SHP77 treated with DMSO at 0.1 percent for 48 hours (cell line): ENCODE measurements around the gene TTLL11.
"Not testable (repeated sequence)": the region's sequence is repeated elsewhere in the genome, so short reads cannot be mapped to it uniquely, and the experiment has no call there.

ENCODE experiments used
- DNase-seq: peaks from one replicate; lab custom pipeline; 2025; lab: John Stamatoyannopoulos, UW

TTLL11 gene

DNA sequence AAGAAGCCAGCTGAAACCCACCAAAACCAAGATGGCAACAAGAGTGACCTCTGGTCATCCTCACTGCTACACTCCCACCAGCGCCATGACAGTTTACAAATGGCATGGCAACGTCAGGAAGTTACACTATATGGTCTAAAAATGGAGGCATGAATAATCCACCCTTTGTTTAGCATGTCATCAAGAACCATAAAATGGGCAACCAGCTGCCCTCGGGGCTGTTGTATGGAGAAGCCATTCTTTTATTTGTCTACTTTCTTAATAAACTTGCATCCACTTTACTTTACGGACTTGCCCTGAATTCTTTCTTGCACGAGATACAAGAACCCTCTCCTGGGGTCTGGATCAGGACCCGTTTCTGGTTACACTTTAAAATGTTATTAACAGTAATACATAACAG lies 92.6 kb downstream of the TTLL11 start:
- DNase-seq = not testable (repeated sequence)

DNA sequence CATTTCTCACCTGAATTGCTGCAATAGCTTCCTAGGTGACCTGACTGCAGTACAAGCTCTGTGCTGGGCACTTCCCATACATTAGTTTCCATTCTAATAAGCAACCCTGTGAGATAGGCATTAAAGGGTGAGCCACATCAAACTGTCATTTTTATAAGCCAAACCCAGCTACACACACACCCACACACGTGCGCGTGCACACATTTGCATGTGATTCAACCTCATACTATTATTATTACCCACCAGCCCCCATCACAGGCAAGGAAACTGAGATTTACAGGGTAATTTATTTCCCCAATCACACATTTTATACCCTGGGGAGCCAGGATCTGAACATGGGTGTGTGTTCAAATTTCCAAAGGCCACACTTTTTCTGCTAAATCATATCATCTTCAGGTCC lies 93.6 kb downstream of the TTLL11 start:
- DNase-seq = no peak

DNA sequence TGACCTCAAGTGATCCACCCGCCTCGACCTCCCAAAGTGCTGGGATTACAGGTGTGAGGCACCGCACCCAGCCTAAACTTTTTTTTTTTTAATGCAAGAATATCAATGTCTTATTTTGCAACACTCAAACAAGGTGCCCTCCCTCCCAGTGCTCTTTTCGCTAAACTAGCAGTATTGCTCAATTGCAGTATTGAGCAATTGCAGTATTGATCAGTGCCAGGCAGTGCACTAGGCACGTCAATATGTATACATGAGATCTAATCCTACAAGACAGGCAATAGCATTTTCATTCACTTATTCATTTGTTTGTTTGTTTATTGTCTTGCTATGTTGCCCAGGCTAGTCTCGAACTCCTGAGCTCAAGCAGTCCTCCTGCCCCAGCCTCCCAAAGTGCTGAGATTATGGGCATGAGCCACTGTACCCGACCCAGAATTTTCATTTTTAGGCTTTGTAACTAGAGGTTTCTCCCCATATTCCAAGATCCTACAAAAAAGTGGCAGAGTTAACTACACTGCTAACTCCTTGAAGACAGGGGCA lies 94.5 kb downstream of the TTLL11 start:
- no peak for DNase-seq

DNA sequence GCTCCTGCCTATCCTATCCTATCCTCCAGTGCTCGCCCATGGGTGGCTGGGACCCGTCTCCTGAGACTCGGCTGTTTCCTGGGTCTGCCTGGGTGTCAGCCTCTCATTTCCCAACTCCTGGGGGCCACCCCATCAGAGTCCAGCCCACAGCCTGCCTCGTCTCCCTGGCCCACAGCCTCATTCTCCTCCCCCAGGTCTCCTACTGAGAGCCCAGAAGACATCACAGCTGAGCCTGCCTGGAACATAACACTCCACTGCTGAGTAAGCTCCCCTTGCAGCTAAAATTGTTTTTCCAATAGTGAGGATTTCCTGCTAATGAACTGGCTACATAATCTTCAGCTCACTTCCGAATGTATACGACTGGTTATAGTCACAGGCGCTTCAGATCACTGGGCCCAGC lies 95.3 kb downstream of the TTLL11 start:
- DNase-seq = no peak

DNA sequence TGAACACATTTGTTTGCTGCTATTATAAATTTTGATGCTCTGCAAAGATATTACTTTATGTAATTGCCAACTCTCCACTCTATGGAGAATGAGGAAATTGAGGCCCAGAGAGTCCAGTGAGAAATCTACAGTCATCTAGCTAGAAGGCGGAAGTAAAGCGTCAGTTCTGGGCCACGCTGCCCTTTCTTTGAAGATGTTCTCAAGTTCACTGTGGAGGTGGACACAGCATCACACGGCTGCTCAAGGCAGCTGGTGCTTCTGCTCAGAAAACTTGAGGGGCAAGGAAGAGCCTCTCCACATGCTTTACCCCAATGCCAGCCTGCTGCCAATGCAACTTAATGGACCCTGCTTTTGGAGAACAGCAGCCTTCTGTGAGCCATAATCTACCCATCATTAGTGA lies 96.3 kb downstream of the TTLL11 start:
- DNase-seq = no peak

DNA sequence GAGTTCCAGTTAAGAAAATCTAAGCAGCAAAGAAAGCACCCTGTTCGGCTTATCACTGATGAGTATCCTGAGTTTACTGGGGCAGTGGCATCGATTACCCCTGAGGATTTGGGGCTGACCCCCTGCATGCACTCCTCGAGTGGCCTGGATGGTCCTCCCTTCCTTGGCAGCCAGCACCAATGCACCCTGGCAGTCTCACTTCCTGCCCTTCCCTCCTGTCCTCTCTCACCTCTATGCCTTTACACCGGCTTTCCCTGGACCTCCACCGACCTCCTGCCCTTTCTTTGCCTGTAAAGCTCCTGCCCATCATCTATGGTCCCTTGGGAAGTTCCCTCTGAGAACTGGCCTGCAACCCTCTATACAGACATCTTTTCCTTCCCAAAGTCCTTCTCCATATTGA lies 97.1 kb downstream of the TTLL11 start:
- DNase-seq = no peak

DNA sequence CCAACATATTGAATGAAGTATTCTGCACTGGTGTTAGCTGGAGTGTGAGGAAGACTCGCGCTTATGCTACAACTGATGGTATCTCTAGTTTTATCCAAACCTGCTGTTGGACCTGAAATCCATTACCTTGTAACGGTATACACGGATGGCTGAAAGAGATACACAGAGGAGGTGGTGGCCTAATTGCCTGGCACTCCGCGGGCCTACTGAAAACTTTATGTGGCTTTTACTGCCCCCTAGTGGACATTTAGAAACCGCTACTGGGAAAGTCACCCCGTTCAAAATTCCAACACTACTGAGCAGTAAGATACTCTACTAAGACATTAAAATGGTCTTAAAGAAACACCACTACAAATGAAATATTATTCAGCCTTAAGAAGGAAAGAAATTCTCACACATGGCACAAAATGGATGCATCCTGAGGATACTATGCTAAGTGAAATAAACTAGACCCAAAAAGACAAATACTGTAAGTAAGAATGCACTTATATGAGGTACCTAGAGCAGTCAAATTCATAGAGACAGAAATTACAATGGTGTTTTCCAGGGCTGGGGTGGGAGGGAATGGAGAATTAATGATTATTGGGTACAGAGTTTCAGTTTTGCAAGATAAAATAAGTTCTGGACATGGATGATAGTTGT lies 100.4 kb downstream of the TTLL11 start:
- peak; percentile 47 for DNase-seq

DNA sequence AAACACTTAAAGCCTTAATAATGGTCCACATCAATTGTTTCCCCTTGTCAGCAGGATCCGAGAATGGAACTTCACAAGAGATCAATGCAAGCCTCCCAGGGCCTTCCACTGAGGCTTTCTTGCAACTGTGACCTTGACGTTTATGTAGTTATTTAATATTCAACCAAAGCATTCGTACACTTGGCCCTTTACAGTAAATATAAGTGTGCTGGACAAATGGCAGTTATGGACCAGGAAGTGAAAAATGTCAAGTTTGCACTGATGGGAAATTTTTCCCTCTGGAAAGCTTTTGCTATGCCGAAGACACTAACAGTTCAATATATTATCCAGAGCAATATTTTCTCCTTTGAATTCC lies 101.8 kb downstream of the TTLL11 start:
- DNase-seq = no peak

DNA sequence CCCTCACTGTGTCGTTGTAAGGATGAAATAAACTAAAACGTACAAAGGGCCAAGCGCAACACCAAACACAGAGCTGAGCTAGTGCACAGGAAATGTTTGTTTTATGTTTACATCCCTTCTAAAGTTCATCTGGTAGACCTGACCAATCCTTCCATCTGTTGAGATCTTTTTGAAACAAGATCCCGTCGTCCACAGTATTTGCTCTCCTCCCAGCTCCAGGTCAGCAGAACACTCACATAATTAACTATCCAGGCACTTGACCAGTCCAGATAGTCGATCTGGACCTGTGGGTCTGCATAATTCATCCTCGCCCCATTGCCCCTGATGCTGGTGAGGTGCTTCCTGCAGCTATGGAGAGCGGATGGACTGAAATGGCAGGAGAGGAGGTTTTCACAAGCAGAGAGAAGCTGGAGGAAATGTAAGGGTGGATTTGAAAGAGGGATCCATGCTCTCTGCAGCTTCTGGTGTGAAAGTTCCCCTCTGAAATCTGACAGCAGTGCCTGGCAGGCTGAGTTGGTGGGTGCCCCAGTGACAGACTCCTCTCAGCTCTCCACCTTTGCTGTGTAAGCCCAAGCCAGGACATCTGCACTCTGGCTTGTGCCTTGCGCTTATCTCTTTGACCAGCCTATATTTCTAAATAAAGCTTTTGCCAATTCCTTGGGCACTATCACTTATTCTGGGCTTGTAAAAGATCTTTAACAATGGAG lies 102.4 kb downstream of the TTLL11 start:
- no peak for DNase-seq

DNA sequence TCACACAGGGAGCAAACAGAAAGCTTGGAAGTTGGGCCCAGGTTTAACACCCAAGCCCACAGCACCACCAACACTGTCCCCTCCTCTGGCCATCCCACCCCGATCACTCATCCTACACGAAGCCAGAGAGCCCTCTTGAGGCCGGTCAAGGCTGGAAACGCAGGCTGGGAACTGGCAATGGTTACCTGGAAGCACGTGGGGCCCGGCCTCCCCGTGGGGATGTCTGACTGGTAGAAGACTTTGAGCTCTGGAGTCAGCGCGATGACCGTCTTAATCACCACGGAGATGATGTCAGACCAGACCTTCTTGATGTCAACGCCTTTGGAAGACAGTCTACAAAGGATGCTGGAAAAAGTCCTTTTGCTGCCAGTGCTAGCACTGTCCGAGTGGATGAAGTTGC lies 104.1 kb downstream of the TTLL11 start:
- DNase-seq = no peak

DNA sequence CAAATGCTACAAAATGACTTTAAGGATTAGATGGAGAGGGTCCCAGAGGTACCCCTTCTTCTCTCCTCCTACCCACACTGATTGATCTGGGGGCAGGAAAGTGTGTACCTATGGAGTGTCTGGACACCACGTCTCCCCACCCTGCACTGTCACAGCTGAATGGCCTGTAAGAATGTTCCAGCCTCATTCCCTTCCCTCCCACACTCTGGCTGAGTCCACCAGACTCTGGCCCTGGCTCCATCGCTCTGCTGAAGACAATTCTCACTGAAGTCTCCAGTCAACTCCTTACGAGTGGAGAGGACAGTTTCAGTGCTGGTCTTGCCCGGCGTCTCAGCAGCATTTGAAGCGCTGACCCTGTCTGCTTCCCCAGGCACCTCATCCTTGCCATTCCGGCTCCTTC lies 105.8 kb downstream of the TTLL11 start:
- DNase-seq = no peak

DNA sequence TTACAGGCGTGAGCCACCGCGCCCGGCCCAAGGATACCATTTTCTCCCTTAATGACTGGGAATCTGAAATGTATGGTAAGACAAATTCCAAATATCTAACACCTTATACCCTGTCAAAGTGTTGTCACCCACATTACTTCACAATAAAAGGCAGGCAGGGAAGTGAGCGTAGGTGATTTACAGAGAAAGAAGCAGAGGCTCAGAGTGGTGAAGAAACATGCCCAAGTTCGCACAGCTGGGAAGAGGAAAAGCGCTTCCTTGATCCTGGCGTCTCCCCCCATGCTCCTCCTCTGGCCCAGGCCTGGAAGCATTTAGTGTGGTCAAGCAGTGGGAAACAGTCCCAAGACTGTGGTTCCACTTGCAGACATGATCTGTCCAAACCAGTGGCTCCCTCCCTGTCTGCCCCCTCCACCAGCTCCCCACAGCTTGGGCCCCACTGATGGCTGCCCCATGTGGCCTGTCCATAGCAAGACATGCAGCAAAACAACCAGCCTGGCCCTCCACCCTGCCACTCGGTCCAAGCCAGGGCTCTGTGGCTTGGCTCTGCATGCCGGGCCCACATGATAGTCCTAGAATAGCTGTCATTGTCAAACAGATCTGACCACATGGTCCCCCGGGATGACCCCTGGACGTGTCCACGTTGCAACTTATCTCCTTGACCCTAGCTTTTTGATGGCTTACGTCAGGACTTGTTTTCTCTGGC lies 107.2 kb downstream of the TTLL11 start:
- no peak for DNase-seq

DNA sequence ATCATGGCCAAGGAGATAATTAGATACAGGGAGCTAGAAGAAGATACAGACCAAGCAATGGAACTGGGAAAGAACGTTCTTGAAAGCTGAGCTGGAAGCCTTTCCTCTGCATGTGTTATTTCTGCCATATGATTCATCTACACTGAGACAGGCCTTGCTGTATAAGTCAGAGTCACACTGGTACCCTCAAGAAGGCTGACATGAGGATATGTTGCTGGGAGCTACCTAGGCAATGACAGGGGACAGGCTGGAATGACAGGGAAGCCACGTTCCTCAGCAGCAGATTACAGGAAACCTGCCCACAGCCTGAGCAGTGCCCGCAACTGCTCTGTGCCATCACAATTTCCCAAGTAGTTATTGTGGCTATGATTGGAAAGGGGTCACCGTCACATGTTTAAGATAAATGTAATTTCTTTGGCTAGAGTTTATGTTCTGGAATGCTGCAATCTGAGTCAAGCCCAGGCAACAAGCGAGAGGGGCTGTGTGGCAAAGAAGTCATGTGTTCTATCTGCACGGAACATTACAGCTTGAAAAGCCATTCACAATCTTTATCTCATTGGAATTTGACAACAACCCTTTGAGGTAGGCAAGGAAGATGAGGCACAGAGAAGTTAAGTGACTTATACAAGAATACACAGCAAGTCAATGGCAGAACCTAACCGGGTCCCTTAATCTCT lies 108.2 kb downstream of the TTLL11 start:
- no peak for DNase-seq

DNA sequence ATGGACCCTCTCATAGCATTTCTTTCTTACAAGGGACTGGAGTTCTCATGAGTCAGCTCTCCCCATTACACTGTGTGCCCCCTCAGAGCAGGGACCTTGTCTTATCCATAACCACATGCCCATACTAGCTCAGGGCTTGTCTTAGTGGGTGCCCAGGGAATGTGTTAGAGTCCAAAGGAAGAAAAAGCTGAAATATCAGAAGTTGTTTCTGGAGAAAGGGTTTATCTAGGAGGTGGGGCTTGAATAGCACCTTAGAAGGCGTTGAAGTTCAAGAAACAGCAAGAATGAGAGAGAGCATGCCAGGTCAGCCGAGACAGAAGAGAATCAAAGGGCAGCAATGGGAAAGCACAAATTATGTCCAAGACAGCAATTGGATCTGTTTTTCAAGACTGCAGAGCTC lies 109.4 kb downstream of the TTLL11 start:
- no peak for DNase-seq

DNA sequence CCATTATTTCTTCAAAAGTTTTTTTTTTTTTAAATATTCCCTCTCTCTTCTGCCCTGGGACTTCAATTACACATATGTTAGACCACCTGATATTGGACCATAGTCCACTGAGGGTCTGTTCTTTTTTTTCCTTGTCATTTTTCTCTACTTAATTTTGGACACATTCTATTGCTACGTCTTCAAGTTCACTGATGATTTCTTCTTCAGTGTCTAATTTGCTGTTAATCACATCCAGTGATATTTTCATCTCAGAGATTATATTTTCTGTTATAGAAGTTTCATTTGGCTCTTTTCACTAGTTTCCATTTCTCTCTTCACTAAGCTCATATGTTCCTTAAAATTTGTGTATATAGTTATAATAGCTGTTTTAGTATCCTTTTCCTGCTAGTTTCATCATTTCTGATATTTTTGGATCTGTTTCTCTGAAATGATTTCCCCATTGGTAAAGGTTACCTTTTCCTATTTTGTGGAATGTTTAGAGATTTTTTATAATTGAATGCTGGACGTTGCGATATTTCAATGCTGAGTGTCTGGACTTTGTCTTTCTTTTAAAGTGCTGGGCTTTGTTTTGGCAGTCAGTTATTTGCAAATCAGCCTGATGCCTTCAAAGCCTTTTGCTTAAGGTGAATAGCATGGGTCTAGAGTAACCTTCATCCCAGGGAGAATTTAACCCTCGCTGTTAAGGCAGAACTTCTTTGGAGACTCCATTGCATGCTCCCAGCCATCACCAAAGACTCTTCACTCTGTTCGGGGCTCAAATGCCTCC lies 111.8 kb downstream of the TTLL11 start:
- DNase-seq = no peak

DNA sequence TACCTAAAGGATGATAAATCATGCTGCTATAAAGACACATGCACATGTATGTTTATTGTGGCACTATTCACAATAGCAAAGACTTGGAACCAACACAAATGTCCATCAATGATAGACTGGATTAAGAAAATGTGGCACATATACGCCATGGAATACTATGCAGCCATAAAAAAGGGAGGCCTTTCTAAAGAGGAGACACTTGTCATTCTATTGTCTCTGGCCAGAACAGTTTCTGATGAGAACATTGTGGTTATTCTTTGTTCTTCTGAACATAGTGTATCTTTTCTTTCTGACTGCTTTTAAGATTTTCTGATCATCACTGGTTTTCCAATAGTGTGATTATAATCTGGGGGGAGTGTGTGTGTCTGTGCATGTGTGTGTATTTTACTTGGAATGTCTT lies 112.4 kb downstream of the TTLL11 start:
- not testable (repeated sequence) for DNase-seq

DNA sequence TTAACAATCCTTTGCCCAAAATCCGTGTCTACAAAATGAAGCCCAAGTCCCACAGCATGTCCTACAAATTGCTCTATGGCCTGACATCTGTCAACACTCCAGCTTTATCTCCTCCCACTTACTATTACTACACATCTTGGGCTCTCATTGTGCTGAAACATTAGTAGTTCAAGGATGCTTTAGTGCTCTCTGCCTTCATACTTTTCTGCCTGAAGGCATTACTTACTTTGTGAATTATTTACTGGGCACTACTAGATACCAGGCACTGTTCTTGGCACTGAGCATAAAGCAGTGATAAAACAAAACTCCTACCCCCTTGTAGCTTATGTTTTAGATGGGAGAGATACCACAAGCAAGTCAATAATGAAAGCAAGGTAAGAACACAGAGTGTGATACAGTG lies 113.4 kb downstream of the TTLL11 start:
- no peak for DNase-seq

DNA sequence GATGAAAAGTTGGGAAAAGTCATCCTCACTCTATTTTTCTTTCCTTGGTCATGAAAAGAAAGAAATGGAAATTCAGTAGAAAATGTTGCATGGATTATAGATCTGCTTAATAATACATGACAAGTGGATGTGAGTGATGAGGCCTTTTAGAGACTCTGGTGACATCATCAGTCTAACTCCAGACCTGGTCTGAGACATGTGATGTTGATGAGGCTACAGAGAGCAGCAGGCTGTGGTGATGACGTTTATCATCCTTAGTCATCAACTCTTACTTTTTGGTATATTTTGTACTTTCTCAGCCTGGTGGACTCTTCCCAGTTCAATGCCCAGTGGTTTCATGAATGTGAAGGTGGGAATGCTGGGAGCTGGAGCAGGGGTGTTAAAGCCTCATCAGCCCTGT lies 116.4 kb downstream of the TTLL11 start:
- no peak for DNase-seq

DNA sequence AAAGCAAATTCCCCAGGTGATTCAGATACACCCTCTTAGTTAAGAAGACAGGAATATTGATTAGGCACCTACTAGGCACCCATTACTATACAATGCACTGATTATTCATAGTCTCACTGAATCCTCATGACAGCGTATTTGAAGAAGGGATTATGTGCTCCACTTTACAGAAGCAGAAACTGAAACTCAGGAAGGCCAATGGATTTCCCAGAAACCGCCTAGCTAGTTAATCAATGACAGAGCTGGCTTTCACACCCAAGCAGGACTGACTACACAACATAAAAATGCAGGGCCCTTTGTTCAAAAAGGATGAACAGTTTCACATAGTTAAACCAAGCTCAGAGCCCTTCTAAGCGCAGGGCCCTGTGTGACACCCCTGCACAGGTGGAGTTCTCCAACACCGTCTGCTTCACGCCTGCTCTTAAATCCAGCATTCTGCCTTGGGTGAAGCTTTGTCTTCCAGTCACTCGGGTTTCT lies 117.3 kb downstream of the TTLL11 start:
- no peak for DNase-seq

DNA sequence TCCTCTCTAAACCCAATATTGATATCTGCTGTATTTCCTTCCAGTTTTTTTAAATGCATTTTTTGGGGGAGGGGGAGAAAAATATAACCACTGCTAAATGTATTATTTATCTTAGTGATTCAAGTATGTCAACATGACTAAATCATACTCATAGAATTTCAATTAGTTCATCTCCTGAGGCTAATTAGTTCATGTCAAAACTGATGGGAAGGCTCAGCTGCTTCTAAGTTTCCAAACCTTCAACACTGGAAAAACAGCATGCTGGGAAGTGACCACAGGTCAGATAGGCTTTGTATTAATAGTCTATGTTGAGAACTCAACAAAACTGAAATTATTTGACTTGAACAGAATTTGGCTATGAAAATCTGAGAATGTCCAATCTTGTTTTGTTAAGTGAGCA lies 118.7 kb downstream of the TTLL11 start:
- no peak for DNase-seq

DNA sequence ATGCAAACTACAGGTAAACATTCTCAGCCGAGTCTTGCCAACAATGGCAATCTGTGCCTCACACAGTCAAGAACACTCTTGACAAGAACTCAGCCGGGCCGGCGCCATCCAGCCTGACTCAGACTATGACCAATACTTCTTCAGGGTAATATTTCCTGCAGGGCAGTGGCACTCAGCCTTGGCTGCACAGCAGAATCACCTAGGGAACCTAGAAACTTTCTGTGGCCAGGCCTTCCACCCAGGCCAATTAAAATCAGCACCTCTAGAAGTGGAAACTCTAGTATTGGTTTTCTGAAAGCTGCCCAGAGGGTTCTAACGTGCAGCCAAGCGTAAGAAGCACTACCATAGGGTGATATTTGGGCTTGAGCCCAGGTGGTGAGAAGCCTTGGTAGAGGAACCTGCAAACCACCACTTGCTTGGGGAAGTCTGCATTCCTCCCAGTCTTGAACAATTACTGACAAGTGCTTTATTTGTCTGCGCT lies 120.6 kb downstream of the TTLL11 start:
- DNase-seq = no peak

DNA sequence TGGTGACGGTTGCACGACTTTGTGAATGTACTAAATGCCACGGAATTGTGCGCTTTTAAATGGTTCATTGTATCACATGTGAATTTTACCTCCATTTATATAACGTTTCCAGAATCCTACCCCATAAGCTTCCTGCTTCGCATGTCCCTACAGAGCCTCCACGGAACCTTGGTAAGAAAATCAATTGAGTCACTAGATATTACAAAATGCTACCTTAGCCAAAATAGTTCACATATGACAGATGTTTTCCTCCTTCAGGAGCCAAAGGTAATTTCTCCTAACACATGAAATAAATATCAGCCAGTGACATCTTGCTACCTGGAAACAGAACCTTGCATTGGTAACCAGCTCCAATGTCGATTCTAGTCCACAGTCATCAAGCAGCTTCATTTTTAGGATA lies 125.1 kb downstream of the TTLL11 start:
- no peak for DNase-seq
